GM12875 (cell line): ENCODE measurements around the gene PTPRH.
"Not testable (repeated sequence)": the region's sequence is repeated elsewhere in the genome, so short reads cannot be mapped to it uniquely, and the experiment has no call there.

ENCODE experiments used
- H3K4me3 ChIP-seq: one replicate; pipeline ENCODE4 v1.5.1; 2011; ENCODE audit warnings: low read depth, low read length, control low read depth
- TF ChIP-seq, protein P1 (sequence below): IDR thresholded peaks from 2 replicates; pipeline ENCODE4 v1.5.1; 2011; ENCODE audit warnings: low read depth, mild to moderate bottlenecking, control low read depth, inconsistent platforms, low read length, moderate library complexity, borderline replicate concordance; ENCODE audit not compliant: insufficient read depth

Gene PTPRH

DNA sequence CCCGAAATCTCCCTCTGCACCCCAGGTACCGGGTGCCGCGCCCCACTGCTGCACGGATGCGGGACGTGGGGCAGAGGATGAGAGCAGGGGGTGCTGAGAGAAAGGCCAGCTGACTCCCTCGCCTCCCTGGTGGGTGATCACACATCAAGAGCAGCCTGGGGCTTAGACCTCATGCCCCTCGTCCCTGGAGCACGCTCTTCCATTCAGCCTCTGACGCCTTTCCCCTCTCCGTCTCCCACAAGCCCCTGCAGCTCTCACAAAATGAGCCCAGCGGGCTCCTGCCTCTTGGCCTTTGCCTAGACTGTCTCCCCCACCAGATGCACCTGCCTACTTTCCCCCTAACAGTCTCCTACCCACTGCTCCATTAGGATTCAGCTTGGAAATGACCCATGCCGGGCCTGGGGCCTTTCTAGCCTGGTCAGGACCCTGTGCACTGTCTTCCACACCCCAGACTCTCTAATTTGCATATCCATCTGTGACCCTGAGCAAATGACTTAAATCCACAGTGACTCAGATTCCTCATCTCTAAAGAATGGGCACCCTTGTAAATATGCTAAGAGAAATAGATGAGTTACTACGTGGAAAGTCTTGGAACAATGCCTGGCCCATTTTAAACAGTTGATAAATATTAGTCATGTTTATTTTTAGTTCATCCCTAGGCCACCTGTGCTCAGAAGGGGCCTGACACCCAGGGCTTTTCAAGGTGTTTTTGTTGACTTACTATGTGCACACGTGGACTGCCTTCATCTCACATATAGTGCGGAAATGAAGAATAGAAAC lies 582 bp upstream of the PTPRH start:
- TF ChIP-seq, protein P1, sequence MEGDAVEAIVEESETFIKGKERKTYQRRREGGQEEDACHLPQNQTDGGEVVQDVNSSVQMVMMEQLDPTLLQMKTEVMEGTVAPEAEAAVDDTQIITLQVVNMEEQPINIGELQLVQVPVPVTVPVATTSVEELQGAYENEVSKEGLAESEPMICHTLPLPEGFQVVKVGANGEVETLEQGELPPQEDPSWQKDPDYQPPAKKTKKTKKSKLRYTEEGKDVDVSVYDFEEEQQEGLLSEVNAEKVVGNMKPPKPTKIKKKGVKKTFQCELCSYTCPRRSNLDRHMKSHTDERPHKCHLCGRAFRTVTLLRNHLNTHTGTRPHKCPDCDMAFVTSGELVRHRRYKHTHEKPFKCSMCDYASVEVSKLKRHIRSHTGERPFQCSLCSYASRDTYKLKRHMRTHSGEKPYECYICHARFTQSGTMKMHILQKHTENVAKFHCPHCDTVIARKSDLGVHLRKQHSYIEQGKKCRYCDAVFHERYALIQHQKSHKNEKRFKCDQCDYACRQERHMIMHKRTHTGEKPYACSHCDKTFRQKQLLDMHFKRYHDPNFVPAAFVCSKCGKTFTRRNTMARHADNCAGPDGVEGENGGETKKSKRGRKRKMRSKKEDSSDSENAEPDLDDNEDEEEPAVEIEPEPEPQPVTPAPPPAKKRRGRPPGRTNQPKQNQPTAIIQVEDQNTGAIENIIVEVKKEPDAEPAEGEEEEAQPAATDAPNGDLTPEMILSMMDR = no peak

DNA sequence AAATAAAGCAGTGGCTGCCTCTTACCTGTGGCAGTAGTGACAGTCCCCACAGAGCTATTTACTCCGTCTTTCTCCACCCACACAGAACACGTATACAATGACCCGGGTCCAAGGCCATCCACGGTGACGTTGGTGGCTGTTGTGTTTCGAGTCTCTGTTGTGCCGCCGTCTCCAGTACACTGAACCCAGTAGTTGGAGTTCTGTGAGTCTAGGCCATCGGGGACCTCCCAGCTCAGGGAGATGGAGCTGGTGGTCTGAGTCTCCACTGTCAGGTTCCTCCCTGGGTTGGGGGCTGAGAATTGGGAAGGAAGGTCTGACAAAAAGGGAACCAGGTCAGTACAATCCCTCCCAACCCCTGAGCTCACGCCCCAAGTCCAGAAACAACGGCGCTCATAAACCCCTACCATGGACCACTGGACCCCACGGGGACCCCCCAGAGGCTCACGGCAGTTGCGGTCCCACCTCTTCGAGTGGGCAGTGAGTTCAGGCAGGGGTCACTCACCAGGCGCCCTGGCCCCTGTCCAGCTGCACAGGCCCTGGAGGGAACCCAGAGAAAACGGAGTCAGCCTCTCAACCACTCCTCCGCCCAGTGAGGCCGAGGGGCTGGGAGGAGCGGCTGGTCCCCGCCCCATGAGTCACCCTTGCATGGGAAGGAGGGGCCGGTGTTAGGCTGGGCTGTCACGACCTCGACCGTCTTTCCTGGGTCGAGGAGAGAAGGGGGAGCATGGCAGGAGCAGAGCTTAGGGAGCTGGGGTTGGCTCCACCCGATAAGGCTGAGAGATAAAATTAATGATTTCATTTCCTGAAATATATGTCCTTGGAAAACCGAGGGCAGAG lies 2.4 kb downstream of the PTPRH start:
- TF ChIP-seq, protein P1 = no peak
- H3K4me3 ChIP-seq = no peak overlapping the region

More for the DNA sequence above, 582 bp upstream of the PTPRH start:
- no peak overlapping the region for H3K4me3 ChIP-seq

DNA sequence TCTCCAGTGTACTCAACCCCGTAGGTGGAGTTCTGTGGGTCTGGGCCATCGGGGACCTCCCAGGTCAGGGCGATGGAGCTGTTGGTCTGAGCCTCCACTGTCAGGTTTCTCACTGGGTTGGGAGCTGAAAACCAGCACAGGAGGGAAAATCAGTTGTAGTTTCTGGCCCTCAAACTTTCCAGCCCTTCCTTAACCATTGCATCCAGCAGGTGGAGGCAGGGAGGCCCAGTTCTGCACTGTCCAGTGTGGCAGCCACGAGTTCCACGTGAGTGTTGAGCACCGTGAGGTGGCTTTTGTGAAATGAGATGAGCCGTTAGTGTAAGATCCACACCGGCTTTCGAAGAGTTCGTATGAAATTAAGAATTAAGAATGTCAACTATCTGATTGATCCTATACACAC lies 7.1 kb downstream of the PTPRH start:
- TF ChIP-seq, protein P1 = peak; percentile 17; the same call in 1 of the 2 replicates
- H3K4me3 ChIP-seq = not testable (repeated sequence)

DNA sequence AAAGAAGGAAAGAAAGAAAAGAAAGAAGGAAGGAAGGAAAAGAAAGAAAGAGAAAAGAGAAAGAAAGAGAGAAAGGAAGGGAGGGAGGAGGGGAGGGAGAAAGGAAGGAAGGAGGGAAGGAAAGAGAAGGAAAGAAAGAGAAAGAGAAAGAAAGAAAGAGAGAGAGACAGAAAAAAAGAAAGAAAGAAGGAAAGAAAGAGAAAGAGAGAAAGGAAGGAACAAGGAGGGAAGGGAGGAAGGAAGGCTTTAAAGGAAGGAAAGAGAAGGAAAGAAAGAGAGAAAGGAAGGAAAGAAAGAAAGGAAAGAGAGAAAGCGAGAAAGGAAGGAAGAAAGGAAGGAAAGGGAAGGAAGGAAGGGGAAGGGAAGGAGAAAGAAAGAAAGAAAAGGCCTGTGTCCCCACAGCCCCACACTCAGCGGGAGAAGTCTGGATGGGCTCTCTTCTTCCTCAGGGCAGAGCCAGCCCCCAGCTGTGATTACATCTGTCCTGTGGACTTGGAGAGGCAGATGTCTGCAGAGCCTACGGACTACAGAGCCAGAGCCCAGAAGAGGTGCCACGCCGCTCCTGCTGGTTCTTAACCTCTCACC lies 9.6 kb downstream of the PTPRH start:
- TF ChIP-seq, protein P1 = no peak
- no peak overlapping the region for H3K4me3 ChIP-seq

DNA sequence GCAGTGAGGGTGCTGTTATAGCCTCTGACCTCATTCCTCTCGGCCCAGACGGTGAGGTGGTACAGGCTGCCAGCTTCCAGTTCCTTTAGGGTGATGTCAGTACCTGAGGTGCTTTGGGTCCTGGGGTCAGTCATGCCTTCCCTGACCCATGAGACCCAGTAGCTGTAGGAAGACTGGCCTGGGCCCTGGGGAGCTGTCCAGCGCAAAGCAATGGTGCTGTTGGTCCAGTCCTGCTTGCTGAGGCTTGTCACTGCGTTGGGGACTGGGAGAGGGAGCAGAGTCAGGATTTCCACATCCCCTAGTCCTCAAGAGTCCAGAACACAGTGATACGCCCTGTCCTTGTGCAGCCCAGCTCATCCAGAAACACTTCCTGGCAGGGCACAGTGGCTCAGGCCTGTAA lies 10.7 kb downstream of the PTPRH start:
- no peak overlapping the region for H3K4me3 ChIP-seq
- TF ChIP-seq, protein P1 = no peak

DNA sequence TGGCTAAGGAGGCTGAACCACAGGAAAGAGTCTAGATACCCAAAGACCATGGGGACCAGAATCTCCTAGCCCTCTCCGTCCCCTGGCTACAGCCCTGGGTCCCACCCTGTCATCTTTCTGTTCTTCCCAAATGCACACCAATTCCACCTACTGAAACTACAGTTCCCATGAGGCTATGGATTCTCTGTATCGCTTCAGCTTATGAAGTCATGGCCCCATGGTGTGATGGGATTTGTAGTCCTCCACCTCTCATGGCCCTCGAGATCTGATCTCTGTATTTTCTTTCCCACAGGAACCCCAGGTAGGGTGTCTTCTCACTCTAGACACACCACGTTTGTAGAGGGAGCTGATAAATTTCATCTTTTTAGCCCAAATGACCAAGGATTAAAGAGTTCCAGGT lies 11.8 kb downstream of the PTPRH start:
- TF ChIP-seq, protein P1 = no peak
- H3K4me3 ChIP-seq = no peak overlapping the region
